Glutamatergic neuron (in vitro differentiated cells): ENCODE data around the gene TMEM30A. TPM values are rescaled to one million over a fixed set of nuclear protein-coding genes. Genes with fewer than 3 reads are reported as not detected.

ENCODE experiments used
- DNase-seq: peaks from one replicate; pipeline ENCODE4 v3.0.0; 2022
- H3K27ac Mint-ChIP-seq: one replicate; pipeline ENCODE4 v1.8.0; 2020; ENCODE audit warnings: mild to moderate bottlenecking, mixed read lengths, inconsistent platforms; ENCODE audit not compliant: unreplicated experiment
- H3K27me3 Mint-ChIP-seq: one replicate; pipeline ENCODE4 v1.8.0; 2020; ENCODE audit warnings: mild to moderate bottlenecking, moderate library complexity, mixed read lengths, inconsistent platforms; ENCODE audit not compliant: unreplicated experiment
- H3K36me3 Mint-ChIP-seq: one replicate; pipeline ENCODE4 v1.8.0; 2020; ENCODE audit warnings: mild to moderate bottlenecking, mixed read lengths, inconsistent platforms; ENCODE audit not compliant: unreplicated experiment
- H3K4me1 Mint-ChIP-seq: one replicate; pipeline ENCODE4 v1.8.0; 2020; ENCODE audit warnings: mild to moderate bottlenecking, low read depth, mixed read lengths, inconsistent platforms; ENCODE audit not compliant: unreplicated experiment
- H3K4me3 Mint-ChIP-seq: one replicate; pipeline ENCODE4 v1.8.0; 2020; ENCODE audit warnings: mild to moderate bottlenecking, mixed read lengths, inconsistent platforms; ENCODE audit not compliant: unreplicated experiment
- H3K9me3 Mint-ChIP-seq: one replicate; pipeline ENCODE4 v1.8.0; 2020; ENCODE audit warnings: mild to moderate bottlenecking, moderate library complexity, mixed read lengths, inconsistent platforms; ENCODE audit not compliant: unreplicated experiment
- total RNA-seq: library from RNA; stranded (reverse); fragmentation: NEBNext Ultra II Directional; extraction: Animal tissue kit (Norgen Biotek cat#: 25700); gene quantifications from one replicate; pipeline ENCODE4 v1.2.1, GENCODE V29; 2021; ENCODE audit not compliant: unreplicated experiment
- TF ChIP-seq, protein P1 (sequence below): fragments of 200-600 bp; sonication (generic); IDR thresholded peaks from one replicate; pipeline ENCODE4 v1.5.0; 2021; ENCODE audit not compliant: partially characterized antibody, unreplicated experiment

Gene TMEM30A
- total RNA-seq, 1 donor from 2014 or later = 88.3 TPM

DNA sequence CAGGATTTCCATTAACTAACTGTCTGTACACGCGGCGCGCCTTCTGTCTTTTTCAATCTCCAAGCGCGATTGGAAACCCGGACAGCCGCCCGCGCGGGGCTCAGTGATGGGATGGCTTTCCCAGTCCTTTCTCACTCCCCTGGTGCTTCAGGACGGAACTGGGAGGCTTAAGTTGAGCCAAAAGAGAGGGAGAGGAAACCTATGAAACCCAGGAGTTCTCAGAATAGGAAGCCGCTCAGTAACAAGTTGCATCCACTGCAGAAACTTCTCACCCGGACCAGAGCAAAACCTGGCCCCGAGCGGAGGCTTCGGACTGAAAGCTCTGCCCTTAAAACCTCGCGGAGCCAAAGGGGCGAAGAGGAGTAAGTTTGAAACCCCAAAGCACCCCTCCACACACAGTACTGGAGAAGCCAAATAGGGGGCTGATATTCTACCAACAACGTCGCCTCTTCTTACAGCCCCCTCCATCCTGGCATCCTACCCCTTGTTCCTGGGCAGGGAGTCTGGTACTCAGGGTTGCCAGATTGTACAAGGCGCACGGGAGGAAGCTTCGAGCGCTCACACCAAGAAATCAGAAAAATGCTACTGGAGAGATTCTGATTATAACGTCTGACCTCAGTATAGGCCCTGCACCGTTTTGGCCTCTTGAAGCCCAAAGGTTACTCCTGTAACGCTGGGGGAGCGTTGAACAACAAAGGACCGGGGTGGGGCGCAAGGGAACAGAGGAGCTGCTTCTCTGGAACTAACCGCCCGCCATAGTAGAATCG, 77.8 kb downstream of the TMEM30A start:
- Mint-ChIP-seq H3K36me3 (peaks cover 4% of the 10 kb centered on the region), H3K9me3 (peaks cover 16% of the 10 kb centered on the region), H3K27me3 (peaks cover 34% of the 10 kb centered on the region), H3K27ac (no peak overlapping the region), H3K4me3 (peak overlapping the region; percentile 91), H3K4me1 (peaks cover 26% of the 10 kb centered on the region)
- DNase-seq = peak; percentile 40
- TF ChIP-seq, protein P1, sequence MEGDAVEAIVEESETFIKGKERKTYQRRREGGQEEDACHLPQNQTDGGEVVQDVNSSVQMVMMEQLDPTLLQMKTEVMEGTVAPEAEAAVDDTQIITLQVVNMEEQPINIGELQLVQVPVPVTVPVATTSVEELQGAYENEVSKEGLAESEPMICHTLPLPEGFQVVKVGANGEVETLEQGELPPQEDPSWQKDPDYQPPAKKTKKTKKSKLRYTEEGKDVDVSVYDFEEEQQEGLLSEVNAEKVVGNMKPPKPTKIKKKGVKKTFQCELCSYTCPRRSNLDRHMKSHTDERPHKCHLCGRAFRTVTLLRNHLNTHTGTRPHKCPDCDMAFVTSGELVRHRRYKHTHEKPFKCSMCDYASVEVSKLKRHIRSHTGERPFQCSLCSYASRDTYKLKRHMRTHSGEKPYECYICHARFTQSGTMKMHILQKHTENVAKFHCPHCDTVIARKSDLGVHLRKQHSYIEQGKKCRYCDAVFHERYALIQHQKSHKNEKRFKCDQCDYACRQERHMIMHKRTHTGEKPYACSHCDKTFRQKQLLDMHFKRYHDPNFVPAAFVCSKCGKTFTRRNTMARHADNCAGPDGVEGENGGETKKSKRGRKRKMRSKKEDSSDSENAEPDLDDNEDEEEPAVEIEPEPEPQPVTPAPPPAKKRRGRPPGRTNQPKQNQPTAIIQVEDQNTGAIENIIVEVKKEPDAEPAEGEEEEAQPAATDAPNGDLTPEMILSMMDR = no peak

DNA sequence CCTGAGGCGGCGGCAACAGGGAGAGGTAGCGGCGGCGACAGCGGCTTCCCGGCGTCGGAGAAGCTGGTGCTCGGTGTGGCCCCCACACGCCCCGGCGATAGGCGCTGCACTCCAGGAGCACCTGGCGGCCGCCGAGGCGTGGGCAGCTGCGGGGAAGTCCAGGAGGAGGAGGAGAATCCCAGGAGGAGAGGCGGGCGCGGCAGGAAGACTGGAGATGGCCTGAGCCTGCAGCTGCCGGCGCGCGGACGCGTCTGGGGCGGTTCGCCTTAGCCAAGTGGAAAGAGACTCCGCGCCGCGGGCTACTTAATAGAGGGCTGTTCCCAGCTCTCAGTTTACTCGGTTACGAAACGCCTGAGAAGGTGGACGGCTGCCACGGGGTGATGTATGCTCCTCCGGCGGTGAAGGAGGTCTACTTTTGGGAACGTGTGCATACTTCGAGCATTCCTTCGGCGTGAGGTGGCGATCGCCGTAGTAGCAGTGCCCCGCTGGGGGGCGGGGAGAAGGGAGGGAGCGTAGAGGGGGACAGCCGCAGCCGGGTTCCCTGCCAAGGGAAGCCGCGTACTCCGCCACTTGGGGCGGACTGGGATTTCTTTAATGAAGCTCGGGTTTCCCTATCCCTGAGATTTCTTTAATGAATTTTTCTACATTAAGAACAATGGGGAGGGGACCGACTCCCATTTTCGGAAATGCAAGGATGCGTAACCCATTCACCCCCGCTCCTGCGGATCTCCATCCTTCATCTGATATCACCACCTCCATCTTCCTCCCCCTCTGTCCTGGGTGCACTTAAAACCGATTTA, 78.6 kb downstream of the TMEM30A start, which contains the start of gene COL12A1:
Gene COL12A1 (minus strand): TSS at position 278 of the 800 bp plus-strand sequence. CDS start 3,261 bp downstream, outside the sequence.
- peaks cover 26% of the 10 kb centered on the region for H3K4me1 Mint-ChIP-seq
- peaks cover 16% of the 10 kb centered on the region for H3K9me3 Mint-ChIP-seq
- H3K27me3 Mint-ChIP-seq = peaks cover 38% of the 10 kb centered on the region

DNA sequence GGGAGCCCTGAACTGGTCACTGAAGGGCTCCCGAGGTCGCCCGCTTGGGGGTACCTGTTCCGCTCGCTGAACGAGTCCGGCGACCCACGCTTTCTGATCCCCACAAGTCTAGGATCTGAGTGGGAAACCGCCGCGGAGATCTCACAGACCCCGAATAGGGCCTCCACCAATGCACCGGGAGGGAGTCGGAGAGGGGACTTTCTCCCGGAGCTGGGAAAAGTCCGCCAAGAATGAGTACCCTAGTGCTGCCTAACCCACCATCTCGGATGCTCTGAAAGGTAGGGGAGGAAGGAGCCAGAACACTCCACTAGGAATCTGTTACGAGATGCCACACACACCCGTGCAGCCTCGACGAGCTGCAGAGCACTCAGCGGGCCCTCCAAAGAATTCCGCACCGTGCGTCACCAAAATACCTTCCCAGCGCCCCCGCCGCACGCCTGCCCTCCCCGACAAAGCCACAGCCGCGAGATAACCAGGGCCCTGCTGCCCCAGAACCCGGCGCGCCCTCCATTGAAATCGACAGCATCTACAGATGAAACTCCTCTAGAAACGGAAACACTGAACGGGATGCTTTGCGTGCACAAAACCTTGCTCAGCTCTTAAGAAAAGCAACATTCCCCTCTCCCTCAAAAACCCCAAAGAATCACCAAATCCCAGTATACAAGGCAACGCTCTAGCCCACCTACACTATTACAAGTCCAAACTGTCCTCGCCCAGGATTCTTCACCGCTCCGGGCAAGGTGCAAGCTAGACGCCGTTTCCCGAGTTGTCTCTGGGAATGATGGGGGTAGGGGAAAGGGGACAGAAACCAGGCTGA, 79.4 kb downstream of the TMEM30A start:
- H3K27ac Mint-ChIP-seq = no peak overlapping the region
- TF ChIP-seq, protein P1 = no peak
- H3K4me3 Mint-ChIP-seq = peak overlapping the region; percentile 91
- H3K27me3 Mint-ChIP-seq = peaks cover 38% of the 10 kb centered on the region
- H3K36me3 Mint-ChIP-seq = peaks cover 4% of the 10 kb centered on the region
- H3K9me3 Mint-ChIP-seq = peaks cover 16% of the 10 kb centered on the region
- H3K4me1 Mint-ChIP-seq = peaks cover 26% of the 10 kb centered on the region
- peak; percentile 39 for DNase-seq

More for the DNA sequence above, 78.6 kb downstream of the TMEM30A start, which contains the start of gene COL12A1:
- Mint-ChIP-seq H3K36me3 (peaks cover 4% of the 10 kb centered on the region), H3K4me3 (peak within 1 kb of the TSS; percentile 91), H3K27ac (no peak within 1 kb of the TSS)
- TF ChIP-seq, protein P1 = no peak
- peak; percentile 79 for DNase-seq

DNA sequence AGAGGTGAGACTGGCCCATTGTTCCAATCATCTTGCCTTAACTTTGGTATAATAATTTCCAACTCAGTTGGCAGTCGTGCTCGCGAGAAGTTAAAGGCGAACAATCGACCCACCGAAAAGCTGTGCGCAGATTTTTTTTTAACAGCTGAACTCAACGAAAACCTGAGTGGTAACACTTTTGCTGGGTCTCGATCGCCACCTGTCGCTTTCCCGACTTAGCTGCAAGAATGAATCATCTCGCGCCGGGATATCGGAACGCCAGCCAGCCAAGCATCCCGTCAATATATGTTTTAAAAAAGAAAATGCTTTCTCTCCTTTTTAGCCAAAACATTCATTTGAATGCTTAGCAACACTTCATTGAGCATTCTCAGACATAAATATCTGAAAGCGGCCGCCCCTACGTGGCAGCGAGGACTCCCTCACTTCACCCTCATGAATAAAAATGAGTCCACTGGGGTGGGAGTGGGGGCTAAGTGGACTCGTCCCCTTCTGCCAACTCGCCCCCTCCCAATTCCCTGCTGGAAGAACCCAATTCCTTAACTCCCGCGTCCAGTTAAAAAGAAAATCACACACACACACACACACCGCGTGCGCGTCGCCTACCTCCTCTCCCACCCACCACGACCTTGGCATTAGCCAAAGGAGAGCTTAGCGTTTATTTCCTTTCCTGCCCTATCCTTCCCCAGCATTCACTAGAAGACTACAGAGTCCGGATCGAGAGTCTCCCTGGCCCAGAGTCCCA, 80.2 kb downstream of the TMEM30A start:
- Mint-ChIP-seq H3K9me3 (peaks cover 16% of the 10 kb centered on the region), H3K27ac (no peak overlapping the region), H3K36me3 (peaks cover 4% of the 10 kb centered on the region), H3K4me1 (peaks cover 26% of the 10 kb centered on the region), H3K27me3 (peaks cover 38% of the 10 kb centered on the region), H3K4me3 (peak overlapping the region; percentile 91)
- TF ChIP-seq, protein P1 = peak; percentile 67
- peak; percentile 80 for DNase-seq
